ENCODE measurements around the gene TC2N.

The TC2N gene

GRCh38 chr14:91745344-91745743 is 122.0 kb downstream of the TC2N start:
- no peak for TF ChIP-seq CTCF (IDR thresholded peaks at IDR 0.05)

GRCh38 chr14:91744068-91744480 is 123.3 kb downstream of the TC2N start:
- TF ChIP-seq CTCF (IDR thresholded peaks at IDR 0.05): no peak

- TF ChIP-seq CTCF (IDR thresholded peaks at IDR 0.05): no peak
These were observed 124.1 kb downstream of the TC2N start for GRCh38 chr14:91743305-91743653.

GRCh38 chr14:91742621-91743304 is 124.6 kb downstream of the TC2N start:
- TF ChIP-seq CTCF (IDR thresholded peaks at IDR 0.05): no peak

- TF ChIP-seq CTCF (IDR thresholded peaks at IDR 0.05): no peak
These were observed 129.7 kb downstream of the TC2N start for GRCh38 chr14:91737619-91738018.

GRCh38 chr14:91732859-91733477 is 134.4 kb downstream of the TC2N start:
- TF ChIP-seq CTCF (IDR thresholded peaks at IDR 0.05): no peak

- TF ChIP-seq CTCF (IDR thresholded peaks at IDR 0.05): no peak
These were observed 134.9 kb downstream of the TC2N start for GRCh38 chr14:91732439-91732838.

All from LNCAP (cell line).